Large intestine (tissue), 3 donors: ENCODE results near the gene APAF1. TPM values are rescaled to one million over a fixed set of nuclear protein-coding genes. Genes with fewer than 3 reads are reported as not detected.
A peak's percentile ranks its signal among the peaks of the same experiment; 100 is the strongest.
"Not testable (repeated sequence)": the region's sequence is repeated elsewhere in the genome, so short reads cannot be mapped to it uniquely, and the experiment has no call there.

Source experiments
- DNase-seq, 2 donors: peaks; one replicate each; pipeline versions ENCODE4 v3.0.0 to v3.0.0-alpha.2; 2013
- H3K27ac ChIP-seq: one replicate; pipeline ENCODE4 v1.5.1; 2013; ENCODE audit warnings: low read length
- H3K27me3 ChIP-seq: 2 replicates; pipeline ENCODE4 v1.6.1; 2013; ENCODE audit warnings: low read length; ENCODE audit not compliant: control insufficient read depth, insufficient read depth
- H3K36me3 ChIP-seq: 2 replicates; pipeline ENCODE4 v1.6.1; 2013; ENCODE audit warnings: low read length; ENCODE audit not compliant: control insufficient read depth, insufficient read depth
- H3K4me1 ChIP-seq: one replicate; pipeline ENCODE4 v1.6.1; 2013; ENCODE audit warnings: low read length; ENCODE audit not compliant: control insufficient read depth, insufficient read depth
- H3K4me3 ChIP-seq: one replicate; pipeline ENCODE4 v1.5.1; 2013; ENCODE audit warnings: low read length
- H3K9me3 ChIP-seq: one replicate; pipeline ENCODE4 v1.6.1; 2013; ENCODE audit warnings: mild to moderate bottlenecking, low read depth, low read length, moderate library complexity; ENCODE audit not compliant: control insufficient read depth
- WGBS: methylation state at CpG from one replicate; pipeline ENCODE4 v1.1.5; 2013; ENCODE audit warnings: low lambda C conversion rate; ENCODE audit not compliant: insufficient coverage; 5-methylcytosine and 5-hydroxymethylcytosine counted together
- polyA plus RNA-seq: library from polyadenylated mRNA; unstranded; fragments of 120-200 nt; gene quantifications from one replicate; pipeline ENCODE4 v1.2.1, GENCODE V29; 2013

Gene APAF1
- polyA plus RNA-seq, 1 donor: 18.5 TPM

- peaks cover 5% of the 10 kb centered on the region for H3K36me3 ChIP-seq
- WGBS: 100% methylated on average over 2 of the region's 2 CpGs
- H3K4me1 ChIP-seq: no peaks in the 10 kb centered on the region
- no peaks in the 10 kb centered on the region for H3K9me3 ChIP-seq
- H3K27ac ChIP-seq: no peak overlapping the region
- no peak for DNase-seq
- no peak overlapping the region for H3K4me3 ChIP-seq
- no peaks in the 10 kb centered on the region for H3K27me3 ChIP-seq
Measured at GRCh38 chr12:98637068-98637467, 8.0 kb upstream of the APAF1 start.

DNA sequence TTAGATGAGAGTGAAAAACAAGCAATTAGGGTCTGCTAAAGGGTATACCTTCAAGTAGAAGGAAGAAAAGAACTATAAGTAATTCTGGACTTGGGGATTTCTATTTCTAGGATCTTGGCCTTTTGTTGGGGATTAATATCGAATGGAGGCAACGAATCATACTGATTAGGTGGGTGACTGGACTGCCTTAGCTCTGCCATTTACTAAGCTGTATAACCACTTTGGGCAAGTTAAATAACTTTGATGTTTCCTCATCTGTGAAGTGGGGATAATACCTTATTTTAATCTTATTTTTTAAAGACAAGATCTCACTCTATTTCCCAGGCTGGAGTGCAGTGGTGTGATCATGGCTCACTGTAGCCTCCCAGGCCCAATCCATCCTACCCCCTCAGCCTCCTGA, 7.1 kb upstream of the APAF1 start:
- H3K27ac ChIP-seq: no peak overlapping the region
- WGBS: no CpG with 5 or more reads among the region's 2 CpGs
- H3K36me3 ChIP-seq: peaks cover 3% of the 10 kb centered on the region
- H3K4me1 ChIP-seq: no peaks in the 10 kb centered on the region
- H3K4me3 ChIP-seq: no peak overlapping the region
- H3K27me3 ChIP-seq: no peaks in the 10 kb centered on the region
- DNase-seq: no peak
- no peaks in the 10 kb centered on the region for H3K9me3 ChIP-seq

DNA sequence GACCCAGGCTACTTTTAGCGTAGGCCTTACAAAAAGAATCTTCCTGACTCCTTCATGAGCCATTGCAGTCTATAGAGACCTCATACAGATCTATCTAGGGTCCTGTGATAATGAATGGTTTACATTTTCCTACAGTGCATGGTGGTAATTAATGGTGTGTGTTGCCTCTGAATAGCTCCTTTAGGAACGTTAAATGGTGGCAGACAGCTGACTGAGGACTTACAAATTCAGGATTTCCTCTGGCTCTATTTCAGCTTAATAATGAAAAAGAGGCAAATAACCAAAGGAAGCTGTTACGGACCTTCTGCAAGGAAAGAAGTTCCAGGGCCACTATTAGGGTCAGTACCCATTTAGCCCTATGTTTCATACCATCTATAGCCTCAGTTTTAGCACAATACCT, 5.6 kb upstream of the APAF1 start:
- H3K4me1 ChIP-seq: no peaks in the 10 kb centered on the region

GRCh38 chr12:98642801-98643200, 2.3 kb upstream of the APAF1 start:
- DNase-seq, H3K36me3 ChIP-seq, H3K27me3 ChIP-seq, H3K27ac ChIP-seq, H3K4me1 ChIP-seq, H3K4me3 ChIP-seq, H3K9me3 ChIP-seq: not testable (repeated sequence)
- no CpG with 5 or more reads among the region's 5 CpGs for WGBS

More for the DNA sequence above, 5.6 kb upstream of the APAF1 start:
- Histone ChIP-seq H3K36me3 (peaks cover 2% of the 10 kb centered on the region), H3K27me3 (no peaks in the 10 kb centered on the region), H3K9me3 (no peaks in the 10 kb centered on the region), H3K4me3 (no peak overlapping the region), H3K27ac (no peak overlapping the region)
- DNase-seq: no peak
- WGBS: 100% methylated on average over 1 of the region's 3 CpGs

- Histone ChIP-seq H3K36me3 (peaks cover 8% of the 10 kb centered on the region), H3K27me3 (no peaks in the 10 kb centered on the region), H3K4me3 (peak overlapping the region; percentile 95), H3K4me1 (peaks cover 4% of the 10 kb centered on the region), H3K9me3 (no peaks in the 10 kb centered on the region), H3K27ac (peak overlapping the region; percentile 81)
- no CpG with 5 or more reads among the region's 20 CpGs for WGBS
- DNase-seq: no peak
Measured at GRCh38 chr12:98644433-98644711, 718 bp upstream of the APAF1 start.

DNA sequence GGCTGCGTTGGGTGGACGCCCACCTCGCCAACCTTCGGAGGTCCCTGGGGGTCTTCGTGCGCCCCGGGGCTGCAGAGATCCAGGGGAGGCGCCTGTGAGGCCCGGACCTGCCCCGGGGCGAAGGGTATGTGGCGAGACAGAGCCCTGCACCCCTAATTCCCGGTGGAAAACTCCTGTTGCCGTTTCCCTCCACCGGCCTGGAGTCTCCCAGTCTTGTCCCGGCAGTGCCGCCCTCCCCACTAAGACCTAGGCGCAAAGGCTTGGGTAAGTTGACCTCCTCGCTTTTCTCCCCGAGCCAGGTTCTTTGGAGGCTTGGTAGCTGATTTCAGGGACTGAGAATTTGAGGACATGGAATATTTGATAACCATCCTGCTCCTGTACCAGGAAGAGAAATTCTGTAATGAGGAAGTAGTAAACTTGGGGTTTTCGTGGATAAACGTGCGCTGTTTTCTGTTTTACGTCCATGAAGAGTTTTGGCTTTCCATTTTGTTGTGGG, 530 bp downstream of the APAF1 start:
- Histone ChIP-seq H3K36me3 (peaks cover 16% of the 10 kb centered on the region), H3K9me3 (no peaks in the 10 kb centered on the region), H3K4me1 (peaks cover 4% of the 10 kb centered on the region), H3K27ac (peak overlapping the region; percentile 92), H3K27me3 (no peaks in the 10 kb centered on the region), H3K4me3 (peak overlapping the region; percentile 77)
- 0% methylated on average over 4 of the region's 24 CpGs for WGBS
- DNase-seq: peak; percentile 17 to 63

DNA sequence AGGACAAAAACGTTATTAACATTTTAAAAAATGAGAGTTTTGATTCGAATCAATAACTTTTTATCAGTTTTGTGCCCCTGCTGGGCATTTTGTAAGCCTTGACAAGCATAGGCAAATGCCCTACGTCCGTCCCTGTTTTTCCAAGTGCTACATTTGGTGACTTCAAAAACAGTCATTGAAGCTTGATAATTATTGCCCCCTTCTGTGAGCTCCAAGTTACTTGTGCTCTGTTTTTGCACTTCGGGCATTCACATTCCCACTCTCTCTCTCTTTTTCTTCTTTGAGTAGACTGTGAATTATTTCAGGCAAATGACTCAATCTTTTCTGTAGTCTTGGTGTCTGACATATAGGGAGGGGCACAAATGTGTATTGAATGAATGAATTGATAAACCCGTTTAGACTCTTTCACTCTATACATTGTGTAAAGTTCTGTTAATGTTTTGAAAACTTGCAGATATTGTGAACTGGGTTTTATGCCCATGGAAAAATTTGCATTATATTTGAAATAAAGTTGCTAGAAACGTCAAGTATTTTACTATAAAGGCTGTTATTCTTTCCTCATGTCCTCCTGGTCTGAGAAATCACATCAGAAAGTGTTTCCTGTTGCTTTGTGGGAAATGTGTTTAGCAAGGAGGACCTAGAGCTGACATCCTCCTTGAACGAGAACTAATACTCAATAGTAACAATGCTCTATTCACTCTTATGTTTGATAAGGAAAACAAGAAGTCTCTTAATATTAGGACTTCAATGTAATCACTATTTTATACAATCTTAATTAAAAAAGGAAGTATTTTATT, 1.4 kb downstream of the APAF1 start:
- H3K27ac ChIP-seq: peak overlapping the region; percentile 92
- 18% methylated on average over 2 of the region's 8 CpGs for WGBS
- DNase-seq: peak in 1 of 2 donors; percentile 25
- peak overlapping the region; percentile 77 for H3K4me3 ChIP-seq
- H3K27me3 ChIP-seq: no peaks in the 10 kb centered on the region
- H3K36me3 ChIP-seq: peaks cover 16% of the 10 kb centered on the region
- peaks cover 4% of the 10 kb centered on the region for H3K4me1 ChIP-seq
- no peaks in the 10 kb centered on the region for H3K9me3 ChIP-seq

GRCh38 chr12:98651328-98651727, 6.2 kb downstream of the APAF1 start:
- Histone ChIP-seq H3K27me3 (no peaks in the 10 kb centered on the region), H3K9me3 (no peaks in the 10 kb centered on the region), H3K27ac (no peak overlapping the region), H3K4me1 (peaks cover 4% of the 10 kb centered on the region), H3K36me3 (peaks cover 25% of the 10 kb centered on the region), H3K4me3 (no peak overlapping the region)
- no peak for DNase-seq

GRCh38 chr12:98653866-98654493, 8.9 kb downstream of the APAF1 start:
- Histone ChIP-seq H3K27me3 (no peaks in the 10 kb centered on the region), H3K4me3 (no peak overlapping the region), H3K9me3 (no peaks in the 10 kb centered on the region), H3K4me1 (no peaks in the 10 kb centered on the region), H3K36me3 (peaks cover 27% of the 10 kb centered on the region), H3K27ac (no peak overlapping the region)
- WGBS: no CpG with 5 or more reads among the region's 1 CpG
- peak; percentile 42 to 47 for DNase-seq

- DNase-seq: peak in 1 of 2 donors; percentile 34
- H3K27ac ChIP-seq: no peak overlapping the region
- H3K27me3 ChIP-seq: no peaks in the 10 kb centered on the region
- no peak overlapping the region for H3K4me3 ChIP-seq
- H3K36me3 ChIP-seq: peaks cover 26% of the 10 kb centered on the region
- 90% methylated on average over 4 of the region's 6 CpGs for WGBS
- H3K9me3 ChIP-seq: no peaks in the 10 kb centered on the region
- H3K4me1 ChIP-seq: no peaks in the 10 kb centered on the region
Measured at GRCh38 chr12:98656289-98657101, 11.4 kb downstream of the APAF1 start.
